ENCODE data around the gene MIA3. TPM values are rescaled to one million over a fixed set of nuclear protein-coding genes. Genes with fewer than 3 reads are reported as not detected.

MIA3 gene
- total and polyA plus RNA-seq, 9 of the 15 experiments (the other 6 are each of a cell fraction or from before 2014, with no cell fraction given): 21.6 to 89.4 (median 40.8) TPM

GRCh38 chr1:222709700-222710153, 91.8 kb downstream of the MIA3 start (continued):
- TF ChIP-seq MED1 (CRISPR knock-in tag; IDR thresholded peaks at IDR 0.05; ENCODE audit: borderline replicate concordance): no peak
- TF ChIP-seq SAFB2 (IDR thresholded peaks at IDR 0.05; ENCODE audit: borderline replicate concordance, low read depth, low read length, severe bottlenecking): no peak
- TF ChIP-seq IRF1 (CRISPR knock-in tag; IDR thresholded peaks at IDR 0.05; ENCODE audit: borderline replicate concordance): no peak
- peak; percentile 96 for TF ChIP-seq ARID3A (IDR thresholded peaks at IDR 0.05; ENCODE audit: borderline replicate concordance, low read depth, low read length)
- TF ChIP-seq, protein P1, sequence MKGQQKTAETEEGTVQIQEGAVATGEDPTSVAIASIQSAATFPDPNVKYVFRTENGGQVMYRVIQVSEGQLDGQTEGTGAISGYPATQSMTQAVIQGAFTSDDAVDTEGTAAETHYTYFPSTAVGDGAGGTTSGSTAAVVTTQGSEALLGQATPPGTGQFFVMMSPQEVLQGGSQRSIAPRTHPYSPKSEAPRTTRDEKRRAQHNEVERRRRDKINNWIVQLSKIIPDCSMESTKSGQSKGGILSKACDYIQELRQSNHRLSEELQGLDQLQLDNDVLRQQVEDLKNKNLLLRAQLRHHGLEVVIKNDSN (CRISPR knock-in tag; IDR thresholded peaks at IDR 0.05): no peak
- TF ChIP-seq KDM1A (IDR thresholded peaks at IDR 0.05): peak; percentile 97
- TF ChIP-seq ZNF354B (CRISPR knock-in tag; IDR thresholded peaks at IDR 0.05): no peak
- TF ChIP-seq PPARD (CRISPR knock-in tag; IDR thresholded peaks at IDR 0.05): no peak
- TF ChIP-seq, protein P2, sequence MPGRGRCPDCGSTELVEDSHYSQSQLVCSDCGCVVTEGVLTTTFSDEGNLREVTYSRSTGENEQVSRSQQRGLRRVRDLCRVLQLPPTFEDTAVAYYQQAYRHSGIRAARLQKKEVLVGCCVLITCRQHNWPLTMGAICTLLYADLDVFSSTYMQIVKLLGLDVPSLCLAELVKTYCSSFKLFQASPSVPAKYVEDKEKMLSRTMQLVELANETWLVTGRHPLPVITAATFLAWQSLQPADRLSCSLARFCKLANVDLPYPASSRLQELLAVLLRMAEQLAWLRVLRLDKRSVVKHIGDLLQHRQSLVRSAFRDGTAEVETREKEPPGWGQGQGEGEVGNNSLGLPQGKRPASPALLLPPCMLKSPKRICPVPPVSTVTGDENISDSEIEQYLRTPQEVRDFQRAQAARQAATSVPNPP (IDR thresholded peaks at IDR 0.05; ENCODE audit: borderline replicate concordance, insufficient read depth, insufficient read length): no peak
- no peak for TF ChIP-seq RBM15 (IDR thresholded peaks at IDR 0.05; ENCODE audit: insufficient read depth, low read length)
- no peak for TF ChIP-seq ZEB2 (IDR thresholded peaks at IDR 0.05)
- no peak for TF ChIP-seq EWSR1 (IDR thresholded peaks at IDR 0.05; ENCODE audit: borderline replicate concordance, low read depth, partially characterized antibody)
- peak; percentile 26; the same call in 1 of the 2 replicates for TF ChIP-seq PKNOX1 (IDR thresholded peaks at IDR 0.05)
- peak; percentile 84 for TF ChIP-seq KLF16 (IDR thresholded peaks at IDR 0.05)
- TF ChIP-seq NFRKB (IDR thresholded peaks at IDR 0.05; ENCODE audit: low read depth): no peak
- no peak for TF ChIP-seq ZNF239 (CRISPR knock-in tag; IDR thresholded peaks at IDR 0.05)
- TF ChIP-seq ZNF592 (IDR thresholded peaks at IDR 0.05): no peak
